ENCODE results near the gene CNRIP1.
"Not testable (repeated sequence)": the region's sequence is repeated elsewhere in the genome, so short reads cannot be mapped to it uniquely, and the experiment has no call there.

CNRIP1 gene

DNA sequence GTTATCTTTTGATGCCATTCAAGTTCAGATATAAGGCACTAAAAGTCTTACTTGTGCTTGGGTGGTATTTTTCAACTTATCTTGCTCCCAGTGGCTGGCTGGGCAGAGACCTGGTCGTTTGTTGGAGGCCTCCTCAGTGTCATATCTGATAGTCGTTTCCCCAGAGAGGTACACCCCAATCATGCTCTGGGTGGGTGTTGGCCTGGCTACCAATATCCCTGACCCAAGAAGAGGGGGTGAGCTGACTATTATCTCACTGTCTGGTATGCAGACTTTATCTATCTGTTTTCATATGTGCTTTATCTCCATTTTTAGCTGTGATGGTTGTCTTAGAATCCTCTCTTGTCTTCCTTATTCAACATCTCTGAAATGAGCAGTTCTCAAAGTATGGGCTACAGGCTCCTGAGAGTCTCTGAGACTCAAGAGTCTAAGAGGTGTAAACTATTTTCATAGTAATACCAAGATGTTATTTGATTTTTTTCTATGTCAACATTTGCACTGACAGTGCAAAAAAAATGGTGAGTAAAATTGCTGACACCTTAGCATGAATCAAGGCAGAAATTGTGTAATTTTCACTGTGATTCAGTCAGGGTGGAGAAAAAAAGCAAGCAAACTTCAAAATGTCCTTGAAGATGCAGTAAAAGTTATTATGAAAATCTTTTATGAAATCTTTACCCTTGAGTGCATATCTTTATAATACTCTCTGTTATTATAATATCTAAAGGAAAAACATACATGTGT is 33.1 kb upstream of the CNRIP1 start:
- TF ChIP-seq, protein P1, sequence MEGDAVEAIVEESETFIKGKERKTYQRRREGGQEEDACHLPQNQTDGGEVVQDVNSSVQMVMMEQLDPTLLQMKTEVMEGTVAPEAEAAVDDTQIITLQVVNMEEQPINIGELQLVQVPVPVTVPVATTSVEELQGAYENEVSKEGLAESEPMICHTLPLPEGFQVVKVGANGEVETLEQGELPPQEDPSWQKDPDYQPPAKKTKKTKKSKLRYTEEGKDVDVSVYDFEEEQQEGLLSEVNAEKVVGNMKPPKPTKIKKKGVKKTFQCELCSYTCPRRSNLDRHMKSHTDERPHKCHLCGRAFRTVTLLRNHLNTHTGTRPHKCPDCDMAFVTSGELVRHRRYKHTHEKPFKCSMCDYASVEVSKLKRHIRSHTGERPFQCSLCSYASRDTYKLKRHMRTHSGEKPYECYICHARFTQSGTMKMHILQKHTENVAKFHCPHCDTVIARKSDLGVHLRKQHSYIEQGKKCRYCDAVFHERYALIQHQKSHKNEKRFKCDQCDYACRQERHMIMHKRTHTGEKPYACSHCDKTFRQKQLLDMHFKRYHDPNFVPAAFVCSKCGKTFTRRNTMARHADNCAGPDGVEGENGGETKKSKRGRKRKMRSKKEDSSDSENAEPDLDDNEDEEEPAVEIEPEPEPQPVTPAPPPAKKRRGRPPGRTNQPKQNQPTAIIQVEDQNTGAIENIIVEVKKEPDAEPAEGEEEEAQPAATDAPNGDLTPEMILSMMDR (IDR thresholded peaks at IDR 0.05; ENCODE audit: low read length, missing control alignments), result no peak
- peak; percentile 2 for DNase-seq (ENCODE audit: low read depth)
- H3K4me3 ChIP-seq (replicated peaks; ENCODE audit: low read depth, low read length), result no peak overlapping the region

DNA sequence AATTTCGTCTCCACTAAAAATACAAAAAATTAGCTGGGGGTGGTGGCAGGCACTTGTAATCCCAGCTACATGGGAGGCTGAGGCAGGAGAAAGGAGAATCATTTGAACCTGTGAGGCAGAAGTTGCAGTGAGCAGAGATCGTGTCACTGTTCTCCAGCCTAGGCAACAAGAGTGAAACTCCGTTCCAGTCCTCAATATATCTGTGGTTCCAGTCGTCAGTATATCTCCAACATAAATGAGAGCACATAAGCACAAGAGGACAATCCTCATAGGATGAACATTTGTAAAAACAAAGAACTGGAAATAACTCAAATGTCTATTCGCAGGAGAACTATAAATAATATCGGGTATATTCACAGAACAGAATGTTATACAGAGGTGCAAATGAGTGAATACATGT is 32.2 kb upstream of the CNRIP1 start:
- TF ChIP-seq, protein P1 (IDR thresholded peaks at IDR 0.05; ENCODE audit: low read length, missing control alignments), result no peak
- DNase-seq (ENCODE audit: low read depth), result no peak
- H3K4me3 ChIP-seq (replicated peaks; ENCODE audit: low read depth, low read length), result no peak overlapping the region

DNA sequence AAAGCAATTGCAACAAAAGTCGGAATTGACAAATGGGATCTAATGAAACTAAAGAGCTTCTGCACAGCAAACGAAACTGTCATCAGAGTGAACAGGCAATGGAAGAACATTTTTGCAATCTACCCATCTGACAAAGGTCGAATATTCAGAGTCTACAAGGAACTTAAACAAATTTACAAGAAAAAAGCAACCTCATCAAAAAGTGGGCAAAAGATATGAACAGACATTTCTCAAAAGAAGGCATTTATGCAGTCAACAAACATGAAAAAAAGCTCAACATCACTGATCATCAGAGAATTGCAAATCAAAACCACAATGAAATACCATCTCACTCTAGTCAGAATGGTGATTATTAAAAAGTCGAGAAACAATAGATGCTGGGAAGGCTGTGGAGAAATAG is 29.3 kb upstream of the CNRIP1 start:
- not testable (repeated sequence) for H3K4me3 ChIP-seq (replicated peaks; ENCODE audit: low read depth, low read length); DNase-seq (ENCODE audit: low read depth)

DNA sequence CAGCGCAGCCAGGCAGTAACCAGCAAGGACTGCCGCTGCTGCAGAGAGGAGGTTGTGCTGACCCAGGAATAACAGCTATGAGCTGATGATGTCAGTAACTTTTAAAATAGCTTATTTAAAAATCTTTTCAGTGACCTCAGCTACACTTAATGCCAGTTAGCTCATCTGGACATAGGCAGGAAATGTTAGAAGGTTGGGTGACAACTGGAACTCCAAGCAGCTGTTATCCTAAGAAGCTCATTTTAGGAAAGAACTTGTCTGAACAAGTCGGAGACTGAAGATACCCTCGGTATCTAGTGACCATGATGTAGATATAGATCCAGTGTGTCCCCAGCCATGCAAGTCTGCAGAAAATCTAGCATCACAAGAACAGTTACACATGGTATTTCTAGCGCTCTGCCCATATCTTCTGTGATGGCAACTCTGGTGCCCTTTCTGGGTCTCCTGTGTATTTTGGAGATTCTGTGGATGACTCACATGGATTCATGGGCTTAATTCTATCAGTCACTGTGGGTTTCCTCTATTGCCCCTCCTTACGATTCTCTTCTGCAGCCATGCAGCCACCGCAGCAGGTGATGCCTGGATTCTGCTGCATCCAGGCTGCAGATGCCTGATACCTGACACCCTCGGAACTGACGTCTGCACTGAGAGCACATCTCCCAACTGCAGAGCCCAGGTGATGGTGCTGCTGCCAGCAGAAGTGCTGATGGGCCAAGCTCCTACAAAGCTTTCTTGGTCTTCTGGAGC is 25.6 kb upstream of the CNRIP1 start:
- DNase-seq (ENCODE audit: low read depth), result no peak
- TF ChIP-seq, protein P1 (IDR thresholded peaks at IDR 0.05; ENCODE audit: low read length, missing control alignments), result no peak
- no peak overlapping the region for H3K4me3 ChIP-seq (replicated peaks; ENCODE audit: low read depth, low read length)

DNA sequence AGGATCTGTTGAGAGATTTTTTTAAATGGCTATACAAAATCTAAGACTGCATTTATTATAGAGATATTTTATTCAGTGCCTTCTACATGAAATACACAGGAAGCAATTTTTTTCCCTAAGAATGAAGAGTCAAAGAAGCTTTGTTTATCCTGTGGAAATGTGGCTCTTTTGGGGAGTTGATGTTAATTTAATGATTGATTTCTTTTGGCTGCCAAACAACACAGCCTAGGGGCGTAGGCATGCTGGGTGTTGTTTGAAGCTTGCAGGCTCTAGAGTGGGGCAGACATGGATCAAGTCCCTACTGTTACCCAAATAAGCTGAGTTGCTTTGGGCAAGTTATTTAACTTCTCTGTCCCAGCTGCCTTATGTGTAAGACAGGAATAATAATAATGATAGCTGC is 24.3 kb upstream of the CNRIP1 start:
- no peak for DNase-seq (ENCODE audit: low read depth)
- TF ChIP-seq, protein P1 (IDR thresholded peaks at IDR 0.05; ENCODE audit: low read length, missing control alignments), result no peak
- no peak overlapping the region for H3K4me3 ChIP-seq (replicated peaks; ENCODE audit: low read depth, low read length)

DNA sequence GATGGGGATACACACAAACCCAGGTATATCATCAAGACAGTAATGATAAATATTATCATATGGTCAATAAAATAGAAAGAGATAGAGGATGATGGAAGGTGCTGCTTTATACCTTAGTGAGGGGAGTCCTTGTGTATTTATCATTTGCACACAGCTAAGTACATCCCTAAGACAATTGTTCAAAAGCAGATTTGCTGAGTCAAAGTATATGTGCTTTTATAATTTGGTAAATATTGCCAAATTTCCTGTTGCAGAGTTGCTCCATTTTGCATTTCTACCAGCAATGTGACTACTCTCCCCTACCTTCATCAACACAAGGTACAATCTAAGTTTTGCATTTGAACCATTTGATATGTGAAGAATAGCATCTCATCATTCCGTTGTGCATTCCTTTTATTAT is 22.7 kb upstream of the CNRIP1 start:
- TF ChIP-seq, protein P1 (IDR thresholded peaks at IDR 0.05; ENCODE audit: low read length, missing control alignments), result no peak
- no peak for DNase-seq (ENCODE audit: low read depth)
- no peak overlapping the region for H3K4me3 ChIP-seq (replicated peaks; ENCODE audit: low read depth, low read length)

DNA sequence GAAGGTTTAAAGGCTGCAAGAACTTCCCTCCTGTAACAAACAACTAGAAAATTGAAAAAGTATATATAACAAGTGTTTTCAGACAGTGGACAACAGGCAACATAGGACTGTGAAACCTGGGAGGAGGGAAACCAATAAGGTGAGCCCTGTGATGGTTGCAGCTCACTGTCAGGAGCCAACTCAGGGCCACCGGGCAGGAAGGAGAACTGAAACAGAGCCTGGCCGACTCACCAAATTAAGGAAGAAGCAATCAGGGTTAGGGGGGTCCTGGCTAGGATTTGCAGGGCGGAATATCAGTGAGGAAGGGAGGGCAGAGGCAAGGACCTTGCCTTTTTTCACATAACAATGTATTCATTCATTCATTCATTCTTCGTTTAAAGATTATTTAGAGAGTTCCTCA is 21.8 kb upstream of the CNRIP1 start:
- DNase-seq (ENCODE audit: low read depth), result no peak
- no peak overlapping the region for H3K4me3 ChIP-seq (replicated peaks; ENCODE audit: low read depth, low read length)
- TF ChIP-seq, protein P1 (IDR thresholded peaks at IDR 0.05; ENCODE audit: low read length, missing control alignments), result no peak

All from fibroblast of pulmonary artery (primary cell).